Neural cell (in vitro differentiated cells): ENCODE measurements around the gene SRRM5. TPM values are rescaled to one million over a fixed set of nuclear protein-coding genes. Genes with fewer than 3 reads are reported as not detected.
A peak's percentile ranks its signal among the peaks of the same experiment; 100 is the strongest.

Source experiments
- H2AFZ ChIP-seq: fragments of 200-600, 300-800 bp; sonication (generic), shearing (Covaris generic); 2 replicates; pipeline ENCODE4 v1.6.0; 2014; ENCODE audit warnings: low read depth, mild to moderate bottlenecking, antibody characterized with exemption, low read length, moderate library complexity
- H3F3A ChIP-seq: fragments of 200-600 bp; shearing (Covaris generic); 2 replicates; pipeline ENCODE4 v1.6.1; 2016; ENCODE audit warnings: mild to moderate bottlenecking, moderate library complexity, mixed read lengths, antibody characterized with exemption, low read length; ENCODE audit not compliant: insufficient read depth, poor library complexity, severe bottlenecking
- H3K27ac ChIP-seq: fragments of 200-600, 300-800 bp; sonication (generic), shearing (Covaris generic); 2 replicates; pipeline ENCODE4 v1.5.1; 2014; ENCODE audit warnings: mild to moderate bottlenecking, low read length, moderate library complexity
- H3K27me3 ChIP-seq: fragments of 300-800, 200-600 bp; sonication (generic), shearing (Covaris generic); 2 replicates; pipeline ENCODE4 v1.6.0; 2014; ENCODE audit warnings: mild to moderate bottlenecking, low read depth, low read length, moderate library complexity; ENCODE audit not compliant: insufficient read depth
- H3K36me3 ChIP-seq: fragments of 300-800, 200-600 bp; sonication (generic), shearing (Covaris generic); 2 replicates; pipeline ENCODE4 v1.5.1; 2014; ENCODE audit warnings: mild to moderate bottlenecking, antibody characterized with exemption, low read length, moderate library complexity; ENCODE audit not compliant: insufficient read depth
- H3K4me2 ChIP-seq: fragments of 300-800, 200-600 bp; sonication (generic), shearing (Covaris generic); 2 replicates; pipeline ENCODE4 v1.6.0; 2014; ENCODE audit warnings: mild to moderate bottlenecking, low read length
- H3K4me3 ChIP-seq: fragments of 300-800, 200-600 bp; sonication (generic), shearing (Covaris generic); 2 replicates; pipeline ENCODE4 v1.5.1; 2014; ENCODE audit warnings: mild to moderate bottlenecking, low read length, moderate library complexity
- H3K79me2 ChIP-seq: fragments of 200-600 bp; shearing (Covaris generic); replicated peaks from 2 replicates; pipeline ENCODE4 v1.6.0; 2014; ENCODE audit warnings: mild to moderate bottlenecking, low read length, moderate library complexity; ENCODE audit not compliant: insufficient read depth
- H3K9ac ChIP-seq: fragments of 300-800, 200-600 bp; sonication (generic), shearing (Covaris generic); 2 replicates; pipeline ENCODE4 v1.6.1; 2016; ENCODE audit warnings: mild to moderate bottlenecking, low read length, mixed read lengths
- H3K9me2 ChIP-seq: fragments of 200-600 bp; shearing (Covaris generic); 2 replicates; pipeline ENCODE4 v1.6.1; 2016; ENCODE audit warnings: mild to moderate bottlenecking, low read length, mixed read lengths; ENCODE audit not compliant: insufficient read depth
- H3K9me3 ChIP-seq: fragments of 200-600, 300-800 bp; sonication (generic), shearing (Covaris generic); 2 replicates; pipeline ENCODE4 v1.6.1; 2016; ENCODE audit warnings: mild to moderate bottlenecking, mixed run types, low read length, moderate library complexity, mixed read lengths
- H4K20me1 ChIP-seq: fragments of 200-600 bp; shearing (Covaris generic); 2 replicates; pipeline ENCODE4 v1.6.1; 2016; ENCODE audit warnings: mild to moderate bottlenecking, mixed run types; ENCODE audit not compliant: insufficient read depth
- EP300 ChIP-seq: fragments of 450-650 bp; conservative IDR thresholded peaks from 2 replicates; pipeline ENCODE4 v1.6.1; 2014; ENCODE audit warnings: antibody characterized with exemption, mild to moderate bottlenecking, moderate library complexity; ENCODE audit not compliant: poor library complexity, severe bottlenecking
- EZH2 ChIP-seq: fragments of 200-600, 300-800 bp; shearing (Covaris generic), sonication (generic); IDR thresholded peaks from 2 replicates; pipeline ENCODE4 v1.6.1; 2014; ENCODE audit warnings: antibody characterized with exemption, low read length, borderline replicate concordance, mild to moderate bottlenecking; ENCODE audit not compliant: insufficient read depth, poor library complexity, severe bottlenecking
- MXI1 ChIP-seq: fragments of 450-650 bp; conservative IDR thresholded peaks from 2 replicates; pipeline ENCODE4 v1.6.1; 2014; ENCODE audit warnings: antibody characterized with exemption, mild to moderate bottlenecking; ENCODE audit not compliant: poor library complexity, severe bottlenecking
- POLR2AphosphoS5 ChIP-seq: IDR thresholded peaks from 2 replicates; pipeline ENCODE4 v1.6.1; 2012
- RAD21 ChIP-seq: fragments of 450-650 bp; conservative IDR thresholded peaks from 2 replicates; pipeline ENCODE4 v1.6.1; 2014; ENCODE audit warnings: antibody characterized with exemption, mild to moderate bottlenecking, moderate library complexity
- SMC3 ChIP-seq: fragments of 450-650 bp; conservative IDR thresholded peaks from 2 replicates; pipeline ENCODE4 v1.6.1; 2014; ENCODE audit warnings: antibody characterized with exemption, mild to moderate bottlenecking, moderate library complexity; ENCODE audit not compliant: poor library complexity
- TAF1 ChIP-seq: IDR thresholded peaks from 2 replicates; pipeline ENCODE4 v1.6.1; 2012; ENCODE audit warnings: low read depth
- polyA plus RNA-seq: library from polyadenylated mRNA; depleted of rRNA; stranded (reverse); fragments of >200 nt; gene quantifications from 2 replicates; pipeline ENCODE4 v1.2.3, GENCODE V29; 2014
- TF ChIP-seq, protein P1 (sequence below): fragments of 450-650 bp; IDR thresholded peaks from 2 replicates; pipeline ENCODE4 v1.5.1; 2014; ENCODE audit warnings: antibody characterized with exemption, mild to moderate bottlenecking, moderate library complexity; ENCODE audit not compliant: poor library complexity, severe bottlenecking
- TF ChIP-seq, protein P2 (sequence below): IDR thresholded peaks from 2 replicates; pipeline ENCODE4 v1.6.1; 2012; ENCODE audit warnings: borderline replicate concordance

The SRRM5 gene
- polyA plus RNA-seq, 1 donor from 2014 or later = not detected

DNA sequence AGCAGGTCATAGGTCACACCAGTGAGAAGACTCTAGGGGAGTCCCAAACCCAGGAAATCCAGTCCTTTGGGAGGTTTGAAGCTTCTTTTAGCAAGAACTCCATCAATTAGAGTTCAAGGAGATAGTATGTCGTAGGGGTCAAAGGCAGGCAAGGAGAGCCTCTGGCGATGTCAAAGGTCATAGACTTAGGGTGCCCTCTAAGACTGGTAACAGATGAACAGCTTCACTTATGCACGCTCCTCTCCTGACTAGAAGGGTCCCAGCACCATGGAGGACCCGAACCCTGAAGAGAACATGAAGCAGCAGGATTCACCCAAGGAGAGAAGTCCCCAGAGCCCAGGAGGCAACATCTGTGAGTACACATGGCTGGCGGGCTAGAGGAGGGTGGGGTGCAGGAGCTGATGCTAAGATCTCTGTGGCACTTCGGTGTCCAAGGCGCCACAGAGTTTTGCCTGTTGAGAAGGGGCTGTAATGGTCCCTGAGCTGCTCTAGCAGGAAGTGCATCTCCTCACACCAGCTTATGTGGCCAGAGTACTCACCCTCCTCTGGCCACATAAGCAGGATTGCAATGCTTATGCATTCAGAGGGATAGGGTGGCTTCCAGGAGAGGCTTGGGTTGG lies 14.9 kb upstream of the SRRM5 start:
- H3K4me3 ChIP-seq = peak overlapping the region; percentile 99
- H4K20me1 ChIP-seq = peaks cover 4% of the 10 kb centered on the region
- H3K9me3 ChIP-seq = no peaks in the 10 kb centered on the region
- H3K9ac ChIP-seq = peak overlapping the region; percentile 99
- no peaks in the 10 kb centered on the region for H3K27me3 ChIP-seq
- H2AFZ ChIP-seq = peak overlapping the region; percentile 28
- H3K9me2 ChIP-seq = no peaks in the 10 kb centered on the region
- TF ChIP-seq MXI1 (no peak), RAD21 (no peak)
- TF ChIP-seq, protein P1, sequence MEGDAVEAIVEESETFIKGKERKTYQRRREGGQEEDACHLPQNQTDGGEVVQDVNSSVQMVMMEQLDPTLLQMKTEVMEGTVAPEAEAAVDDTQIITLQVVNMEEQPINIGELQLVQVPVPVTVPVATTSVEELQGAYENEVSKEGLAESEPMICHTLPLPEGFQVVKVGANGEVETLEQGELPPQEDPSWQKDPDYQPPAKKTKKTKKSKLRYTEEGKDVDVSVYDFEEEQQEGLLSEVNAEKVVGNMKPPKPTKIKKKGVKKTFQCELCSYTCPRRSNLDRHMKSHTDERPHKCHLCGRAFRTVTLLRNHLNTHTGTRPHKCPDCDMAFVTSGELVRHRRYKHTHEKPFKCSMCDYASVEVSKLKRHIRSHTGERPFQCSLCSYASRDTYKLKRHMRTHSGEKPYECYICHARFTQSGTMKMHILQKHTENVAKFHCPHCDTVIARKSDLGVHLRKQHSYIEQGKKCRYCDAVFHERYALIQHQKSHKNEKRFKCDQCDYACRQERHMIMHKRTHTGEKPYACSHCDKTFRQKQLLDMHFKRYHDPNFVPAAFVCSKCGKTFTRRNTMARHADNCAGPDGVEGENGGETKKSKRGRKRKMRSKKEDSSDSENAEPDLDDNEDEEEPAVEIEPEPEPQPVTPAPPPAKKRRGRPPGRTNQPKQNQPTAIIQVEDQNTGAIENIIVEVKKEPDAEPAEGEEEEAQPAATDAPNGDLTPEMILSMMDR = no peak
- H3K79me2 ChIP-seq = peaks cover 42% of the 10 kb centered on the region
- no peaks in the 10 kb centered on the region for H3F3A ChIP-seq
- peak overlapping the region; percentile 95 for H3K4me2 ChIP-seq
- peak overlapping the region; percentile 99 for H3K27ac ChIP-seq
- no peaks in the 10 kb centered on the region for H3K36me3 ChIP-seq

DNA sequence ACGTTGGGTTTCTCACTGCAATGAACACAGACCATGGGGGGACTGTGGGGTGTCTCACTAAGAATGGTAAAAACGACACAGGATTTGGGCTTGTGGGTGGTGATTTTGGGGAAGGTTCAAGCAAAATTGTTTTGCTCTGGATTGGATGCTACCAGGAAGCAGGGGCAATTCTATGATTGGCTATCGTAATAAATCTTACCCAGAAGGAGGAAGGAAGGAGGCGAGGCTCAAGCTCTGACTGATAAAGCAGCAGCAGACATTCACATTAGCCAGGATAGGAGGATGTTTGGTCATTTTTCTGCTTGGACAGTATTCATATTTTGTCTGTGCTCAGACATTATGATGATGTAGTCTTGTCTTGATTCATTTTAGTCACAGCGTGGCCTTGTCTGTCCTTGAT lies 14.0 kb upstream of the SRRM5 start:
- TF ChIP-seq, protein P2, sequence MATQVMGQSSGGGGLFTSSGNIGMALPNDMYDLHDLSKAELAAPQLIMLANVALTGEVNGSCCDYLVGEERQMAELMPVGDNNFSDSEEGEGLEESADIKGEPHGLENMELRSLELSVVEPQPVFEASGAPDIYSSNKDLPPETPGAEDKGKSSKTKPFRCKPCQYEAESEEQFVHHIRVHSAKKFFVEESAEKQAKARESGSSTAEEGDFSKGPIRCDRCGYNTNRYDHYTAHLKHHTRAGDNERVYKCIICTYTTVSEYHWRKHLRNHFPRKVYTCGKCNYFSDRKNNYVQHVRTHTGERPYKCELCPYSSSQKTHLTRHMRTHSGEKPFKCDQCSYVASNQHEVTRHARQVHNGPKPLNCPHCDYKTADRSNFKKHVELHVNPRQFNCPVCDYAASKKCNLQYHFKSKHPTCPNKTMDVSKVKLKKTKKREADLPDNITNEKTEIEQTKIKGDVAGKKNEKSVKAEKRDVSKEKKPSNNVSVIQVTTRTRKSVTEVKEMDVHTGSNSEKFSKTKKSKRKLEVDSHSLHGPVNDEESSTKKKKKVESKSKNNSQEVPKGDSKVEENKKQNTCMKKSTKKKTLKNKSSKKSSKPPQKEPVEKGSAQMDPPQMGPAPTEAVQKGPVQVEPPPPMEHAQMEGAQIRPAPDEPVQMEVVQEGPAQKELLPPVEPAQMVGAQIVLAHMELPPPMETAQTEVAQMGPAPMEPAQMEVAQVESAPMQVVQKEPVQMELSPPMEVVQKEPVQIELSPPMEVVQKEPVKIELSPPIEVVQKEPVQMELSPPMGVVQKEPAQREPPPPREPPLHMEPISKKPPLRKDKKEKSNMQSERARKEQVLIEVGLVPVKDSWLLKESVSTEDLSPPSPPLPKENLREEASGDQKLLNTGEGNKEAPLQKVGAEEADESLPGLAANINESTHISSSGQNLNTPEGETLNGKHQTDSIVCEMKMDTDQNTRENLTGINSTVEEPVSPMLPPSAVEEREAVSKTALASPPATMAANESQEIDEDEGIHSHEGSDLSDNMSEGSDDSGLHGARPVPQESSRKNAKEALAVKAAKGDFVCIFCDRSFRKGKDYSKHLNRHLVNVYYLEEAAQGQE = no peak
- no peak for TF ChIP-seq POLR2AphosphoS5
- no peak for TF ChIP-seq EP300
- no peak for TF ChIP-seq EZH2
- TF ChIP-seq, protein P1 = no peak
- TF ChIP-seq SMC3 = no peak
- no peak for TF ChIP-seq MXI1
- TF ChIP-seq TAF1 = no peak
- Histone ChIP-seq H3K4me2 (peak overlapping the region; percentile 95), H3K27ac (no peak overlapping the region), H2AFZ (no peak overlapping the region), H3F3A (no peaks in the 10 kb centered on the region), H3K27me3 (no peaks in the 10 kb centered on the region), H3K9me2 (no peaks in the 10 kb centered on the region), H3K9ac (peak overlapping the region; percentile 99), H3K36me3 (no peaks in the 10 kb centered on the region), H3K79me2 (peaks cover 42% of the 10 kb centered on the region), H3K9me3 (no peaks in the 10 kb centered on the region), H3K4me3 (peak overlapping the region; percentile 99), H4K20me1 (peaks cover 4% of the 10 kb centered on the region)
